GM20431 (cell line): ENCODE data around the gene CHD2.

Experiments
- in situ Hi-C: fragments of 300-500 bp; cut with MseI, MboI; formaldehyde crosslinking; loops from one replicate; pipeline ENCODE4 v1.15.0; 2020; ENCODE audit warnings: low sequenced_read_pairs; ENCODE audit not compliant: unreplicated experiment

Gene CHD2

DNA sequence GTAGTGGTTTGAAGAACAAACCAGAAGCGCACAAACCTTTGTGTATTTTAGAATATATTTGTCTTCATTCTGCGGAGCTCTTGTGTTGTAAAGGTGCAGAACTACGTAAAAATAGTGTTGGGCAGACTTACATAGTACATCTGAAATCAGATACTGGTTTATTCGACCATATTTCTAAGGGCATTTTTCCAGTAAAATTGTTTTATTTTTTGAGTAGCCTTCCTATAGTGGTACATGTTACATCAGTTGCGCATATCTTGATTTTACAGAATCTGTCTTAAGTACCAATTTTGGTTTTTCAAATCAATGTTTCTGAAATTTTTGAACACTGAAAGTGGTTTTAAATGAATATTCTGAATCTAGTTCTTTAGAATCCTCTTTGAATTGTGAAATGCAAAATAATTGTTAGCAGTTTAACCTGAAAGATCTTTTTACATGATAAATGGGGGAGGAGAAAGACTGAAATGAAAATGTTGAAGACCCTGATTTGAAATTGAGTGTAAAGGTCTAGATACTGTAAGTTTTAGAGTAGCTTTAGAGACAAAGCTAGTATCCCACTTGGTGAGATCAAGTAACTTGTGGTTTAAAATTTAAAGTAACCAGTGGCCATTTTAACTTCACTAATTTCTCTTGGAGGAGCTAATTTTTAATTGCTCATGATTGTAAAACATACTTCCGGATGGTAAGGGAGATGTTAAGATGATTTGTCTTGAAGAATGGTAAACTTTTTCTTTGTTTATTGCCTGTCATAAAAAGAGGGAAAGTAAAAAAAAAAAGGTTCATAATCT, 15.5 kb upstream of the CHD2 start:
- in situ Hi-C loops, result no loop called here

DNA sequence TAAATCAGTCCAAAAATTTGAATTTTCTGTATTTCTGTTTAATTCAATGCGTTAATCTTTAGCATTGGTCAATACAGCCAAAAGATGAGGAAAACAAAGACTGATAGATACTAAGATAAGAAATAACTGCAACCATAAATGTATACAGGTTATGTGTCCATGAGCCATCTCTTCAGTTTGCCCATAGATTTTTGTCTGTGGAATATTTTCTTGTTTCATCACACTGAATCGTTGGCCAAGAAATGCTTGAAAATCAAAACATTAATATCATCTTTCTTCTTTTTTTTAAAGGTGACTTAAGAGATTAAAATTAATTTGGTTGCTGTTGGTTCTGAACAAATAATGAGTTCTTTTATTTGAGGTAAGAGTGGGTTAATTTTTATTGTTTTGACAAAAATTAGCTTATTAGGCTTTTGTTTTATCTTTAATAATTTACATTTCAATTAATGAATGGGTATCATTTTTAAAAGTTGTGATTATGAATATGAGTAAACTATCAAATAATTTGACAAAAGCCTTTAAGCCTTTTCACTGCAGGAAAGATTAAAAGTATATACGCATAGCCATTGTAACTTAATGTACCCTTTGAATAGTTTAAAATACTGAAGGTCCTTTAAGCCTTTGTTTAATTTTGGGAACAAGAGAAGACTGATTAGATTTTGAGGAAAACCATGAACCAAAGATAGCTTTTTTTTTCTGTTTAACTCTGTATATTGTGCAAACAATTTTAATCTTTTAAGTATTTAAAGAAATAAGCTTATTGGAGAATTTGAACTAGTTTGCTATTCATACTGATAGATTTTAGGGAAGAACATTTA, 14.7 kb upstream of the CHD2 start:
- in situ Hi-C loops, result no loop called here

DNA sequence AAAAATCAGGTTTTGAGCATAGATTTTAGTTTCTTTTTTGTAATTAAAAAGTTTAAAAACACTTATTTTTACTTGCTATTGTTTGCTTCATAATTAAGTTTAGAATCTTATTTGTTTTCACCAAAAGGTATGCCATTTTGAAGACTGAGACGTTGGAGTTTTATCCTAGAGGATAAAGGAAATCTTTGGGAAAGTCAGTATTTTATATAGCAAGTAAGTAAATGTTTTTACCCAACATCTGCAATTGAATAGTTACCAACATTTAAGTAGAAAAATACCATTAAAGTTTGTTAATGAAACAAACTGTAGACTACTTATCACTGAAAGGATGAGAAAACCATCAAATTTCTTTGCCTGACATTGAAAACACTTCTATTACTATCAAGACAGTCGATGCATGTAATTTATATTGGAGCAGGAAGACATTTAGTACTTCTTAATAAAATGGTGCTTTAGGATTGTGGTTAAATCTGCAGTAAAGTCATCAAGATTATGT, 14.0 kb upstream of the CHD2 start:
- in situ Hi-C loops, result no loop called here

DNA sequence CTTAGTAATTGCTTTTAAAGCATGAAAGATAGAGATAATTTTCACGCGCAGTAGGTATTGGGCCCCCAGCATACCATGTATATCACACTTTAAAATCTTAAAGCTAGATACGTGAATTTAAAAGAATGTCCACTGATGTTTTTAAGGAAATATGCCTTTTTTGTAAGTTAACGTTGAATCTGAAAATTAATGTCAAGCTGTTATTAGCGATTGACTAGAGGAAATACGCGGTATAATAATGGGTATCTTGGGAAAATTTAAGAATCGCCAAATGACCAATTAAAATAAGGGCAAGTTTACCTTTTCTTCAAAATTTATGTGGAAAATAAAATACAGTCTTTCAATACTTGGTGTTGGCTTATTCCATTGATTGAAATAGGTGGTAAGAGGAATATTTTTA, 13.3 kb upstream of the CHD2 start:
- in situ Hi-C loops, result no loop called here

DNA sequence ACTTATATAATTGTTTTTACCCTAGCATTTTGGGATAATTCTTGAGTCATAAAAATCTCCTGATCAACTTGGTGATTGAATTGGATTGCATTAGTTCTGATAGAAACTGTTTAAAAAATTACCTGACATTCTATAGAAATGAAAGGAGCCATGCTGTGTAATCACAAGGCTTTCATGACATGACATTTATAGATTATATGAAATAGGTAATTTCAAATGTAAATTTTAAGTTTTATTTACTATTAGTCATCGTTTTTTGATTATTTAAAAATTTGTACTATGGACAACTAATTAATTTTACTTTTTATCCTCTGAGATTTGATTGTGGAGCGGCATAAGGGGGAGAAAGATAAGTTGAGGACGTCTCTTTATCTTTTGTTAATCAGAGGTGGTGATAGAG, 12.3 kb upstream of the CHD2 start:
- in situ Hi-C loops, result no loop called here

DNA sequence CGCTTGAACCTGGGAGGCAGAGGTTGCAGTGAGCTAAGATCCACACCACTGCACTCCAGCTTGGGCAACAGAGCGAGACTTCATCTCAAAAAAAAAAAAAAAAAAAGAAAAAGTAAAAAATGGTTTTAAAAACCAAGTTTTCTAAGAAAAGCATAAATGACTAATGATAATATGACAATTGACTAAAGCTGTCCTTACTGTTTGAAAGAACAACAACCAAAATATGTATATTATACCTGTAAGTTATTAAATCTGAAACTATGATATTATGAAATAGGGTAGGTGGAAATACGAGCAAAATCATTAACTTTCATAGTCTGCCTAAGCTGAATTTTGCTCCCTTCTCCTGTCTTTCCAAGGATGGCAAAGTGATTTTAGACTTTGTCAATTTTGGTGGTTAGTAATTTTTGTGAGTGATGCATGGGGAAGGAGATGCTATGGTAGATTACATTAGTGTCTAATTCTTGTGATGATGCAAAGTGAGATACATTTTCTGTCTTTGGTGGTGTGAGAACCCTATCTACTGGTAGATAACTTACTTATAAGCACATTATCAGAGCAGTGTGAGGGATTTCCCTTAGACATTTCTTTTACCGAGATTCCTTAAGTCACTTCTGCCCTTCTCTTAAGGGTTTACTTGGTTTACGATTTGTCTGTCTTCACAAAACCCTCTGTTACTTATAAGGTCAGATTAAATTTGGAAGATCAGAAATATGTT, 10.6 kb upstream of the CHD2 start:
- in situ Hi-C loops, result no loop called here

DNA sequence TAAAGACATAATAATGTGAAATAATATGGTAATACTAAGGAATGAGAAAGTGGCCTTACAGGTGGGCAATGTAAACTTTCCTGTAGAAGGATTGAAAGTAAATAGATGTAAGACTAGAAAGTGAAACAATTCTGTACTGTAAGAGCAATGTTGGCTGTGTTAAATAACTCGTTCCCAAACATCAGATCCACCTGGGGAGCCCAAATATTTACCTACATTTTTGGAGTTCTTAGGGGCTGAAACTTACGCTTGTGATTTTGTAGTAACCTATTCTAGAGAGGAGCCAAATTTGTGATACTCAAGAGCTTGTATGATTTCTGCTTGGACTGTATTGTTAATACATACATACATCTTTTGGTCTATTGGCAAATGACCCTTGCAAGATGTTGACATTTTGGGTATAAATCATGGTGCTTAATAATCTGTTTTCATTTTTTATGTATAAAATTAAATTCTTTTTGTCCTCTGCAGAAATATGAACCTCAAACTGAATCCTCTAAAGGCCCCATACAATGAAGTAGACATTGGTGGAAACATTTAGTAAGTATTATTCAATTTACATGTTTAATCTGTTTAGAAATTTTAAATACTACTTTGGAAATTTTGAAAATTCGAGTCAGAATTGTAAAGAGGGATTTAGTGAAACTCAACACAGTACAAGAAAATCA, 8.5 kb upstream of the CHD2 start:
- in situ Hi-C loops, result no loop called here

DNA sequence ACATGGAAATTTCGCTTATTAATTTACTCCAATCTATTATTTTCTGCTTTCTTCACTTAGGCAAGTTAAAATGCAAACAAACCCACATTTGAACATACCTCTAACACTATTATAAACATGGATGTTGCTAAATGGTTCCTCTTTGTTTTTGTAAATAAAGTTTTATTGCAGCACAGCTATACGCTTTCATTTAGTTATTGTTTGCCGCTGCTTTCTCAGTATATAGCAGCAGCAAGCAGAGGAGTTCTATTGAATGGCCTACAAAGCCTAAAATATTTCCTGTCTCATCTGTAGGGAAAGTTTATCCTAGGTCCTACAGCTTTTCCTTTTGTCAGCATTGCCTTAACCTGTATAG, 7.9 kb upstream of the CHD2 start:
- in situ Hi-C loops, result no loop called here

DNA sequence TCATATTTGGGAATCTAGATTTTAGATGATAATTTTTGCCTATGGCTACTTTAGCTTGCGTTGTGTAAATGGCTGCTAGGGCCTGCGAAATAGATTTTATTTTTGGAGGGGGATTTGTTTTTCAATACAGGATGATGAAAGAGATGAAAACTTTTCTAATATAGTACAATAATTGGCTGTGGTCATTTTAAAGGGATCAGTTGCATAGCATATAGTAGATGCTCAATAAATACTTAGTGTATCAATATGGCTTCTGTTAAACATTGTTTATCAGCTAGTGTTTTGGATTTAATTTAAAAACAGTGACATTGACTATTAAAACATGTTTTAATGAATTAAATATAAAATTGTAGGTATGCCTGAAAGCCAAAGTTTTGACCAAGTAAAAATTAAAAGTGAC, 6.9 kb upstream of the CHD2 start:
- in situ Hi-C loops, result no loop called here

DNA sequence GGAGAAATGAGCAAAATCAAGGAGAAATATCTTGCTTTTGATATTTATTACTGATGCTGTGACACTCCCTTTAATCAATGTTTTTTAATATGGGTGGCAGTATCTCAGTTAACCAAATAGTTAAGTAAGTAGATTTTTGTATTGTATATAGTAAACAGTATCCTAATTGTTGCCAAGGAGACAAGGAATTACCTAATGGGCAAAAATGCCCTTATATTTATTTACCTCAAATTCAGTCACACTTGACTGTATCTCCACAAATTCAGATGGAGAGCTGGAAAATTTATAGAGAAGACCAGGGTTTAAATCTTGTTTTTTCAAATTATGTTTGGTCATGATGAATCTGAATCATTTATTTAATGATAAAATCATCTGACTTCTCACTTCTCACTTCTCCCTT, 3.6 kb upstream of the CHD2 start:
- in situ Hi-C loops, result no loop called here

DNA sequence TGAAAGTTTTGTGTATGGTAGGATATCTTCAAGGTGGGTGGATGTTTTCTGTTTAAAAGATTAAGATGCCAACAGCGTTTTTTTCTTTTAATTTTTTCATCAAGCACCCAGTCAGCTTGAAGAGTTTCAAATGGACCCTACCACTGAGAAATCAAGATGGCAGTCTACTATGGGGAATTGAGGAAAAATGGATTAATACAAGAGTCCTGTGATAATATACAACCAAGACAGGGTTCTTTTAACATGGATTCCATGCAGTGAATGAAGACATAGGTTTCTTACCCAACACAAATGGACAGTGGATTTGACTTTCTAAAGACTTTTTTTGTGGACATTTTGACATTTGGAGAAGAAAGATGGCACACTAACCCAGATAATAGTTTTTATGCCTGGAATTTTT, 2.5 kb upstream of the CHD2 start:
- in situ Hi-C loops, result no loop called here

DNA sequence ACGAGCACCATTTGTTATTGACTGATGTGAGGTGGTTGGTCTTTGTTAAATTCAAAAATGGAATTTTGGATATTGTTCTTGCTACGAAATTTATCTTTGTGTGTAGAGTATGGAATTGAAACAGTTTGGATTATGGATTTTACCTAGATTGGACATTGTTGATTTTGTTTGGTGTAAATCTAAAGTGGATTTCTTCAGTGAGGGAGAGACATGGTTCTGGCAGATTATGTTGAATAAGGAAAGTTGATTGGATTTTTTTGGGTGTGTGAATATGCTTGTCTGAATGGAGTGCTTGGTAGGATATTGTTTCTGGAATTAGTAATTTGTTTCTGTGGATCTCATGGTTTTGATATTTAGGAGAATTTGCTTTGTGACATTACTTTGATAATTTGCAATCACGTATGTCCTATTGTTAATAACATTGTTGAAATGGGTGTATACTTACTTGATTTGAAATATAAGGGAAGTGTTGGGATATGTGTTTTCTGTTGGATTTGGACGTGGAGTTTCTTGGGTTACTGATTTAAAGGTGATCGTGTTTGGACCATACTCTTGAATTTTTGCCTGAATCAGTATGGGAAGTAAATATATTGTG, 1.0 kb upstream of the CHD2 start:
- in situ Hi-C loops, result no loop called here

DNA sequence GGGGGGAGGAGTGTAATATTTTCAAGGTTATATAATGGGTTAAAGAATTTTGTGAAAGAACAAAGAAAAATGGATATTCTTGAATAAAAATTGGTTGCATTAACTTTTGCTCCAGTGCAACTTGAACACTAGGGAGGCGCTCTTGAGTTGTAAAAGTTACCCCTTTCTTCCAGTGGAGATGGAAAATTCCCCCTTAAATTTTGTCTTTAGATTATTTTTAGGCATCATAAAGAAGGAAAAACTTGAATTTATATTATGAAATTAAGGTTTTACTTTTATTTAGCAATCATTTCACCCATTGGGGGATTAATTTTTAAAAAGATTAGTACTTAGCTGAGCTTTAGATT, 550 bp upstream of the CHD2 start:
- in situ Hi-C loops, result no loop called here

DNA sequence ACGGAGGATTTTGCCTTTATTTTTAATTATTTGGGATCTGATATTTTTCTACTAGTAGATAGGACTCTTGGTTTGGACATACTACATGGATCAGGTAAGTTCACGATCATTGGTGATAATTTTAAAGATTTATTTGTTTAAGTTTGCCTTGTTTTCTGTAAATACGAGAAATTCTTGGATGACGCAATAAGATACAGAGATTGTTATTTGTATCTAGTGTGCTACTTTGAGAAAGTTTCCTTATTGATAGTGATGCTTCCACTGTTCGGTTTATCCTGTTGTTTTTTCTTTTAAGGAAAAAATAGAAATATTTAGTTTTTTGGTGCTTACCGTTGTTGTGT, 577 bp downstream of the CHD2 start:
- in situ Hi-C loops, result no loop called here

DNA sequence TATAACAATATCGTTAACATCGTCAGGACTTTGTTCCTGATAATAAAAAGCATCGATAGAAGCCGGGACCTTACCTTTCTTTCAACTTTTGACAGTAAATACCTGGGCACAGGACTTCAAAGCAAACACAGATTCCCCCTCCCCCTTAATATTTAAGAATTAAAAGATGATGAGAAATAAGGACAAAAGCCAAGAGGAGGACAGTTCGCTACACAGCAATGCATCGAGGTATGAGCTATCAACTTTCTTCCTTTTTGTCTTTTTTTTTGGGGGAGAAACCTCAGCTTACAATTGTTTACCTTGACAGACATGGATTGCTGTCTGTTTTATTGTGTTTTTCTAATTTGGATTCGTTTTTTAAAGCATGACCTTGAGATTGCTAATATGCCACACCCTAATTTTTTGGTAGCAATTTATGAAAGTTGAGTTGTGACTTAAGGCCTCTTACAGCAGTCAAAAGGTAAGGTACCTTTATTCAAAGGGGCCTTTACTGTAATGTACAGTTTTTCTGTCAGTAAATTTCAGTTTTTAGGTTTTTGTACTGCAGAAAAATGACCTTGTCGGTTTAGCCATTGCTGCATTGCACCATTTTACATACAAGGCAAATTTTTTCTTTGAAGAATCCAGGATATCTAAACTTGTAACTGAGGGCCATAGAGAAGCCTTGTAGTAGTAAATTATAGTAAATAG, 1.1 kb downstream of the CHD2 start:
- in situ Hi-C loops, result no loop called here

DNA sequence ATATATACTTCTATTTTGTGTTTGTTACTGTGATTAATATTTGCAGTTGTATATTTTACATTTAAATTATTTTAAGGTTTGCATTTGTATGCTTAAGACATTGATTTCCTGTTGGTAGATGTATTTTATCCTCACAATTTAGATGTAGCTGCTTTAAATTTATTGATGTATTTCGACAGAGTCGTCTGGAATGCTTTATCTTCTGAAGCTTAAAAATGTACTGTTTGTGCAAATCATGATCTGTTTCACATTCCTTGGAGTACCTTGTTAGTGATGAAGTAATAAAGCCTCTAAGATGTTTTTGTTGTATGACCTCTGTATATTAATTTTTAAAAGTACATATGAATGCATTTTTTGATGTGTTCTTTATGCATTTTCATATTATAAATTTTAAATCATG, 1.9 kb downstream of the CHD2 start:
- in situ Hi-C loops, result no loop called here

DNA sequence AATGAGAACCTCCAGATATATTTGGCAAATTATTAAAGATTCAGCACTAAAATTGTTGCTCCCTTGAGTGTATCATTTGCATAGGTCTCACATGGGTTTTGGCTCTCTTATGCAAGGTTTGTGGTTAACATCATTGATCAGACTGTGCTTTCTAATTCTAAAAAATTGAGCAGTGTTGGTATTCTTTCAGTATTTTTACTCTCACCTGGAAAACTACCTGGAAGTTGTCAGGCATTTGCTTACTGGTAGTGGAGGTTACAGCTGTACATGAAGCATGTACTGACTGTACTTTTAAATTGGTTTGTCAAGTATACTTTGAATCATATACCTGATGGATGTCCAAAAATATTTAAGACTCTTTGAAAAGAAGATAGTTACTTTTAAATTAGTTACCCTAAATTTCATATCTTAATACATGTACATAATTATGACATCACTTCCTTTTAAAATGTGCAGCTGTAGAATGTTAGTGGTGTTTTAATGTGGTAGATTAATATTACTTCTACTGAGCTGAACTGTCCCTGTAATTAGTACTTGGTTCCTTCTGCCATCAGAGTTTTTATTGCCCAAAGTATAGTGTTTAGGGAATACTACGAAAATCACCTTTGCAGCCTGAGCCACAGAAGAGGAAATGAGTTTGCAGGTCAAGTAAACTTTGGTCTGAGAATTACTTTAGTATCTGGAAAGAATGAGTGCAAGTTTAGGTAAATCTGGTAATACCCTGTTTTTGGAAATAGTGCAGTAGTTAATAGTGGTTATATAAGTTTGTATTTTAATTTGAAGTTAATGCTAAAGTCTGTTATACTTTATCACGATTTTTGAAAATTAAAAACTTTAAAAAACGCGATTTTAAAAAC, 2.8 kb downstream of the CHD2 start:
- in situ Hi-C loops, result no loop called here

DNA sequence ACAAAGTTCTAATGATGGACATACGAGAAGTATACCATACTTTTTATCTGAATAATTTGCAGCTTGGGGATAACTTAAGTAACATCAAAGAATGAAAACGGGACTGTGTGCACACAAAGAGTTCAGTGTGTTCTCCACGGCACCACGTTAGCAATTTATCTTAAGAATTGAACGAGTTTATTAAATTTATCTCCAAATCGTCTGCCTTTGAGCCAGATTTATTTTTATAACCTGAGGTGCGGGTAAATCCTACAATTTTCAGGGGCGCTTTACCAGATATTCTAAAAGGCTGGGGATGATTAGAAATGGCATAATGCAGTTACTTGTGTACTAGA, 3.5 kb downstream of the CHD2 start:
- in situ Hi-C loops, result no loop called here
